ENCODE measurements around the gene NDUFA11.

Gene NDUFA11

DNA sequence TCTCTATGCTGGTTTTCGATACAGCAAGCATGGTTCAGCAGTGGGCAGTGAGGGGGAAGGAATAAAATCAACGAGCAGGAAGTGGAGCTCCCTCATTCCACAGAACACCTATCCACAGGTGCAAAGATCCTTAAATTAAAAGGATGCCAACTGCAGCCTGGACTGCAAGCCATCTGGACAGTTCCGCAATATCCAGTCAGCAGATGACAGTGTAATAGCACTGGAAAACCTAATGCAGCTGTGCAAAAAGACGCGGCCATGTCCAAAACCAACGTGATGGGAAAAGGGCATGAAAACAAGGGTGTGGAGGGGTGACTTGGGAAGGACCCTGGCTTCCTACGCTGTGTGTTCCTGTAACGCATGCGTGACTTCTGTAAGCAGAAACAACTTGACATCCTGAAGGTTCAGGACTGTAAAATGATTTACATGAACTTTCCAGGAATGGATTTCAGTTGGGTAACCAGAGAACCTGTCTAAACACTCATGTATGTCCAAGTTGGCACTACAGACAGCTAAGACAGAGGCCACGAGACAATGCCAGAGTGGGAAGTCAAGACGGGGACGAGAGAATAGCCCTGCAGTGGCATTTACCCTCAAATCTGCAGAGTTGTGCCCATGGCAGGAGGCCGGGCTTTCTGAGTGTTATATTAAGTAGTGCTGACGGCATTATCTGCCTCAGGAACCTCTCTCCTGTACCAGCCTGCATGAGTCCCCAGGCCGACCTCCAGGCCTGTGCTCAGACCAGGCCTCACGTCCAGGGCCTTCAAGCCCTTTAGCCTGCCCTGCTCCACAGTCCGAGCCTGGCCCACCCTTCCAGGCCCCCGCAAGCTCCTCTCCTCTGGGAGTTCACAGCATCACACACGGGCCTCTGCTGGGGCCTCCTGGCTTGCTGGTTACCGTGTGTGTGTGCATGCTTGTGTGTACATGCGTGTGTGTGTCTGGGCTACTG is 36.9 kb upstream of the NDUFA11 start:
- Mint-ChIP-seq H3K27me3 (ENCODE audit: low read depth, poor library complexity) (no peaks in the 10 kb centered on the region), H3K36me3 (ENCODE audit: low read depth) (peaks cover 45% of the 10 kb centered on the region), H3K9me3 (no peaks in the 10 kb centered on the region), H3K4me3 (no peak overlapping the region), H3K4me1 (peaks cover 93% of the 10 kb centered on the region), H3K27ac (peak overlapping the region; percentile 95)
- no peak for DNase-seq
- TF ChIP-seq CTCF (IDR thresholded peaks at IDR 0.05), result no peak

- Mint-ChIP-seq H3K9me3 (no peaks in the 10 kb centered on the region), H3K4me1 (peaks cover 93% of the 10 kb centered on the region), H3K36me3 (ENCODE audit: low read depth) (peaks cover 49% of the 10 kb centered on the region), H3K27ac (peak overlapping the region; percentile 98), H3K27me3 (ENCODE audit: low read depth, poor library complexity) (no peaks in the 10 kb centered on the region), H3K4me3 (no peak overlapping the region)
- TF ChIP-seq CTCF (IDR thresholded peaks at IDR 0.05), result no peak
- no peak for DNase-seq
Measured at GRCh38 chr19:5937550-5937949, 34.0 kb upstream of the NDUFA11 start.

DNA sequence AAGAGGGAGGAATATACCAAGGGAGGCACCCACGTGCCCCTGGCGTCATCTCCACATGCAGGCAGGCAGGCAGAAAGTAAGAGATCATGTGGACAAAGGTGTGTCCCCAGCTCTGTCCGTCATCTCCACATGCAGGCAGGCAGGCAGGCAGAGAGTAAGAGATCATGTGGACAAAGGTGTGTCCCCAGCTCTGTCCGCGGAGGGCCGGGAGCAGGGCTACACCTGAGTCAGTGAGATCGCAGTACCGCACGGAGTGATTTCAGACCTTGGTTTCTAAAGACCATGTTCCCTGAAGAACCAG is 32.7 kb upstream of the NDUFA11 start:
- H3K27me3 Mint-ChIP-seq (ENCODE audit: low read depth, poor library complexity), result no peaks in the 10 kb centered on the region
- H3K36me3 Mint-ChIP-seq (ENCODE audit: low read depth), result peaks cover 55% of the 10 kb centered on the region
- TF ChIP-seq CTCF (IDR thresholded peaks at IDR 0.05), result no peak
- H3K27ac Mint-ChIP-seq, result peak overlapping the region; percentile 98
- H3K4me3 Mint-ChIP-seq, result no peak overlapping the region
- H3K9me3 Mint-ChIP-seq, result no peaks in the 10 kb centered on the region
- no peak for DNase-seq
- peaks cover 94% of the 10 kb centered on the region for H3K4me1 Mint-ChIP-seq

DNA sequence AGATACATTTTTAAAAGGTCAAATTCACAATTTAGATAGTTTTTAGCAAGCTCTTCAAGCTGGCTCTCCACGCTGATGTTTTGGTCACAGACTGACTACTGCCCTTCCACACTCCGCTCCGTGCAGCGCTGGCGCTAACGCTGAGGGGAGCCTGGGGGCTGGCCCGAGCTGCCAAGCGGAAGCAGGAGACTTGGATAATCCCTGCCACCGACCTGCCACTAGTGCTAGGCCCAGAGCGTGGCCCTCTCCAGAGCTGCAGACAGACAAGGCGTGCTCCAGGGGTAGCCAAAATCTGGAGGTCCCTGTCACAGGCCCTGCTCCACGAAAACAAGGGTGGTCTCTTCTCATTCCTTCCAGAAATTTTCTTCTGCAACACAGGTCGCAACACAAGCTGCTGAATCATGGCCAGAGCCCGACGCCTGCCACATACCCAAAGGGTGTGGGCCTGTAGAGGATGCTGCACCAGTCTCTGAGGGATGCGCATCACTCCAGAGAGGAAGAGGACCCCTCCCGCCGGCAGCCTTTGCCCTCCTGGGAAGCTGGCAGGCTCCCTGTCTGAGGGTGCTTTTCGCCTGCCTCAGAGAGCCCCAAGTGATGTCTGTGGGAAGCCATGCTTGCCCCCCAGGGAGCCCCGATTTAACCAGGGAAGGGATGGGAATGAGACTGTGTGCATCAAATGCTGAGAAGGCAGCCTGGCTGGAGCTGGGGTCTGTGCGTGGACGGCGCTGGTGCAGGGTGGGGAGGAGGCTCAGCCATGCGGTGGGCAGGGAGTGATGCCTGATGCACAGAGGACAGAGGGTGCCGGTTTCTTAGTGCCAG is 32.1 kb upstream of the NDUFA11 start:
- H3K4me1 Mint-ChIP-seq, result peaks cover 96% of the 10 kb centered on the region
- no peak for DNase-seq
- no peak for TF ChIP-seq CTCF (IDR thresholded peaks at IDR 0.05)
- H3K27ac Mint-ChIP-seq, result peak overlapping the region; percentile 98
- H3K4me3 Mint-ChIP-seq, result peak overlapping the region; percentile 70
- no peaks in the 10 kb centered on the region for H3K9me3 Mint-ChIP-seq
- H3K27me3 Mint-ChIP-seq (ENCODE audit: low read depth, poor library complexity), result no peaks in the 10 kb centered on the region
- H3K36me3 Mint-ChIP-seq (ENCODE audit: low read depth), result peaks cover 56% of the 10 kb centered on the region

DNA sequence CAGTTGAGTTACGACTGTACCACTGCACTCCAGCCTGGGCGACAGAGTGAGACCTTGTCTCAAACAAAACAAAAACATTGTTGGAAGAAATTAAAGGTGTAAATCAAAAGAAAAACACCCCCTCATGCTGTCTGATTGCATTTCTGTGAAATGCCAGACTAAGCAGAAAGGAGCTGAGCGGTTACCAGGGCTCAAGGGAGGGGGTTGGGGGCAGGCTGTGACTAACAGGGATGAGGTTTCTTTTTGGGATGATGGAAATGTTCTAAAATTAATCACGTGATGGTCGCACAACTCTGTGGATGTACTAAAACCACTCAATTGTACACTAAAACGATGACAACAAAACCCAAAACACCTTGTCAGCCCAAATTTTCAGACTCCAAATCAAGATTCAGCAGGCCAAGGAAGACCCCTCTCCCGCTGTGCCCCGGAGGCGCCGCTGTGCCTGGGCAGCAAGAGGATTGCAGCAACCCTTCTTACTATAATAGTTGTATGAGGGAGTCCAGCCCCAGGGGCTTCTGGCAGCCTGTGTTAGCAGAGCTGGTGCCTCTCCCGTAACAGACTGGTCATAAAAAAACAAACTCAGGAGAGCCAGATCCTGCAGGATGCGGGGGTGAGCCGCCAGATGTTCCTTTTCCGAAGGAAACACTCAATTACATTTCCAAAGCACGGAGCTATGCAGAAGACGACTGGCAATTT is 31.3 kb upstream of the NDUFA11 start:
- Mint-ChIP-seq H3K27ac (peak overlapping the region; percentile 98), H3K4me1 (peaks cover 97% of the 10 kb centered on the region)
- TF ChIP-seq CTCF (IDR thresholded peaks at IDR 0.05), result no peak

More for the DNA sequence above, 31.3 kb upstream of the NDUFA11 start:
- H3K4me3 Mint-ChIP-seq, result peak overlapping the region; percentile 70
- H3K27me3 Mint-ChIP-seq (ENCODE audit: low read depth, poor library complexity), result no peaks in the 10 kb centered on the region
- no peaks in the 10 kb centered on the region for H3K9me3 Mint-ChIP-seq
- peaks cover 59% of the 10 kb centered on the region for H3K36me3 Mint-ChIP-seq (ENCODE audit: low read depth)
- DNase-seq, result peak; percentile 41
